OCI-LY3 (cell line): ENCODE data around the gene SDK1.

Experiments used
- H2AFZ ChIP-seq: fragments of 200-600, 300-600 bp; shearing (Covaris generic); 2 replicates; pipeline ENCODE4 v1.6.0; 2014; ENCODE audit warnings: antibody characterized with exemption, low read depth, low read length
- H3K27ac ChIP-seq: fragments of 200-600, 300-600 bp; sonication (generic); 2 replicates; pipeline ENCODE4 v1.5.1; 2014; ENCODE audit warnings: mild to moderate bottlenecking, low read length, moderate library complexity, mixed read lengths
- H3K27me3 ChIP-seq: fragments of 200-600, 300-600 bp; sonication (generic); 2 replicates; pipeline ENCODE4 v1.6.1; 2014; ENCODE audit warnings: low read depth, low read length, mixed read lengths
- H3K36me3 ChIP-seq: fragments of 200-600, 300-600 bp; sonication (generic); replicated peaks from 2 replicates; pipeline ENCODE3; 2014; ENCODE audit warnings: low read depth, low read length, mixed read lengths
- H3K4me1 ChIP-seq: fragments of 300-600, 200-600 bp; sonication (generic); 2 replicates; pipeline ENCODE4 v1.6.1; 2014; ENCODE audit warnings: low read length, mixed read lengths
- H3K4me2 ChIP-seq: fragments of 200-600, 300-600 bp; sonication (generic); 2 replicates; pipeline ENCODE4 v1.6.1; 2014; ENCODE audit warnings: low read length, mixed read lengths
- H3K4me3 ChIP-seq: fragments of 300-600, 200-600 bp; sonication (generic); 2 replicates; pipeline ENCODE4 v1.5.1; 2014; ENCODE audit warnings: antibody characterized with exemption, mild to moderate bottlenecking, low read length, moderate library complexity
- H3K79me2 ChIP-seq: fragments of 300-600, 200-600 bp; shearing (Covaris generic); 2 replicates; pipeline ENCODE4 v1.6.1; 2014; ENCODE audit warnings: mild to moderate bottlenecking, low read length, mixed read lengths
- H3K9ac ChIP-seq: fragments of 300-600, 200-600 bp; shearing (Covaris generic); 2 replicates; pipeline ENCODE4 v1.6.0; 2014; ENCODE audit warnings: mild to moderate bottlenecking, low read length, moderate library complexity
- H3K9me3 ChIP-seq: fragments of 200-600, 300-600 bp; shearing (Covaris generic); 2 replicates; pipeline ENCODE4 v1.6.1; 2014; ENCODE audit warnings: low read length, mixed read lengths; ENCODE audit not compliant: insufficient read depth
- H4K20me1 ChIP-seq: fragments of 200-600, 300-600 bp; sonication (generic); 2 replicates; pipeline ENCODE4 v1.6.1; 2016; ENCODE audit warnings: low read length, mixed read lengths; ENCODE audit not compliant: insufficient read depth
- EZH2phosphoT487 ChIP-seq: fragments of 200-600 bp; shearing (Covaris generic); IDR thresholded peaks from 2 replicates; pipeline ENCODE4 v1.6.1; 2018; ENCODE audit warnings: antibody characterized with exemption, mixed run types, low read depth
- TF ChIP-seq, protein P1 (sequence below): fragments of 200-600, 300-600 bp; sonication (generic); IDR thresholded peaks from 2 replicates; pipeline ENCODE4 v1.5.1; 2014; ENCODE audit warnings: antibody characterized with exemption, low read length, low read depth

The SDK1 gene

DNA sequence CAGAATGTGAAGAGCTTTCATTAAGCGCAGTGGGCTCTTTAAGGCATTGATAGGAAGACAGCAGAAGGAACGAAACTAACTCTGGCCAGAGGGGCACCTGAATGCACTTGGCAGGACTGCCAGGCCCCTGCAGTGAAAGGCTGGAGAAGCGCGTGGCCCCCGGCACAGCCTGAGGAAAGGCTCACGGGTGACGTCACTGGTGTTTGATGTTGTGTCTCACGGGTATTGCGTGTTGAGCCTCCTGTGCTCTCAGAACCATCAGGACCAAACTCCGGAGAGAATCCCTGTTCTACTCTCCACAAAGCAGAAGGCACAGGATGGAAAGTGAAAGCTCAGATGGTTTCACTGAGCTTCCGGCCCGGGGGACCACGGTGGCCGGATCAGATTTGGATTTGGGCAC is 865.3 kb downstream of the SDK1 start:
- Histone ChIP-seq H3K4me2 (no peak overlapping the region), H3K4me1 (no peaks in the 10 kb centered on the region), H3K9ac (no peak overlapping the region), H3K27ac (no peak overlapping the region), H2AFZ (no peak overlapping the region), H3K79me2 (no peaks in the 10 kb centered on the region), H3K36me3 (no peaks in the 10 kb centered on the region), H3K27me3 (no peaks in the 10 kb centered on the region), H3K4me3 (no peak overlapping the region), H4K20me1 (no peaks in the 10 kb centered on the region), H3K9me3 (no peaks in the 10 kb centered on the region)
- TF ChIP-seq, protein P1, sequence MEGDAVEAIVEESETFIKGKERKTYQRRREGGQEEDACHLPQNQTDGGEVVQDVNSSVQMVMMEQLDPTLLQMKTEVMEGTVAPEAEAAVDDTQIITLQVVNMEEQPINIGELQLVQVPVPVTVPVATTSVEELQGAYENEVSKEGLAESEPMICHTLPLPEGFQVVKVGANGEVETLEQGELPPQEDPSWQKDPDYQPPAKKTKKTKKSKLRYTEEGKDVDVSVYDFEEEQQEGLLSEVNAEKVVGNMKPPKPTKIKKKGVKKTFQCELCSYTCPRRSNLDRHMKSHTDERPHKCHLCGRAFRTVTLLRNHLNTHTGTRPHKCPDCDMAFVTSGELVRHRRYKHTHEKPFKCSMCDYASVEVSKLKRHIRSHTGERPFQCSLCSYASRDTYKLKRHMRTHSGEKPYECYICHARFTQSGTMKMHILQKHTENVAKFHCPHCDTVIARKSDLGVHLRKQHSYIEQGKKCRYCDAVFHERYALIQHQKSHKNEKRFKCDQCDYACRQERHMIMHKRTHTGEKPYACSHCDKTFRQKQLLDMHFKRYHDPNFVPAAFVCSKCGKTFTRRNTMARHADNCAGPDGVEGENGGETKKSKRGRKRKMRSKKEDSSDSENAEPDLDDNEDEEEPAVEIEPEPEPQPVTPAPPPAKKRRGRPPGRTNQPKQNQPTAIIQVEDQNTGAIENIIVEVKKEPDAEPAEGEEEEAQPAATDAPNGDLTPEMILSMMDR, result no peak
- TF ChIP-seq EZH2phosphoT487, result no peak

DNA sequence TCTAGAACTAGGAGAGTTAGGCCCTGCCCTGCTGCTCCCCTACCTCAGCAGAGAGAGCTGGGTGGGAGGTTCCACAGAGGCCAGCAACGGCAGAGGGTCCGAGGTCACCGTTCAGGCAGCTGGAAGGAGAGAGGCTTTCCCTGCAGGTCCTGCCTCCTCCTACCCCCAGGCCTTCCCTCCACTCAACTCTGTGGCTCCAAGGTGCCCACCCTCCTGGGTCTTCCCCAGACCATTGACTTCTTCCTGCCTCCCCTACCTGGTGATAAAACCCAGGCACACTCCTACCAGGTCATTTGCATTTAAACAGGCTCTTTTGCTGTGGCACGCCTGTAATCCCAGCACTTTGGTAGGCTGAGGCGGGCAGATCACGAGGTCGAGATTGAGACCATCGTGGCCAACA is 865.8 kb downstream of the SDK1 start:
- no peak for TF ChIP-seq EZH2phosphoT487
- TF ChIP-seq, protein P1, result no peak
- no peak overlapping the region for H3K4me3 ChIP-seq
- H3K4me1 ChIP-seq, result no peaks in the 10 kb centered on the region
- no peaks in the 10 kb centered on the region for H4K20me1 ChIP-seq
- H3K27ac ChIP-seq, result no peak overlapping the region
- H3K9me3 ChIP-seq, result no peaks in the 10 kb centered on the region
- H3K27me3 ChIP-seq, result no peaks in the 10 kb centered on the region
- no peak overlapping the region for H3K4me2 ChIP-seq
- no peak overlapping the region for H2AFZ ChIP-seq
- H3K36me3 ChIP-seq, result no peaks in the 10 kb centered on the region
- H3K9ac ChIP-seq, result no peak overlapping the region
- no peaks in the 10 kb centered on the region for H3K79me2 ChIP-seq

DNA sequence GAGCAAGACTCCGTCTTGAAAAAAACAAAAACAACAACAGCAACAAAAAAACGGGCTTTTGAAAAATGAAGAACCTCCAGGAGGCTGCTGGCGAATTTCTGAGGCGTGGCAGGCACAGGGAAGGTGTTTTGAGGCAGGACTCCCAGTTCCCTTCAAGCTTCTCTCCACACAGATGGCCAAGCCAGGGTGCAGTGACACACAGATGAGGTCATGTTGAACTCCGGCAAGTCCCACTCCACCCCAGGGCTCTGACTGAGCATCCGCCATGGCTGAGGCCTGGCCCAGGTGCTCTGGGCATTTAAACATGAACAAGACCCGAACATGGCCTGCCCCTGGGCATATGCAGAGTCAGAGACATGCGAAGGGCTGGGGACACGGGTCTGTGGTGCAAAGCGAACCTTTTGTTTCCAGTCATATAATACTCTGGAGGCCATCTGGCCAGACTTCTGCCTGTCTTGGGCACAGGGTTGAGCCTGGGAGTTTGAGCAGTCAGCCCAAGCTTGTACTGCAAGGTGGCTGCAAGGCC is 866.4 kb downstream of the SDK1 start:
- Histone ChIP-seq H3K36me3 (no peaks in the 10 kb centered on the region), H3K27ac (no peak overlapping the region), H3K4me2 (no peak overlapping the region), H2AFZ (no peak overlapping the region), H3K27me3 (no peaks in the 10 kb centered on the region), H3K9me3 (no peaks in the 10 kb centered on the region), H4K20me1 (no peaks in the 10 kb centered on the region), H3K4me1 (no peaks in the 10 kb centered on the region), H3K9ac (no peak overlapping the region), H3K4me3 (no peak overlapping the region), H3K79me2 (no peaks in the 10 kb centered on the region)
- TF ChIP-seq EZH2phosphoT487, result no peak

DNA sequence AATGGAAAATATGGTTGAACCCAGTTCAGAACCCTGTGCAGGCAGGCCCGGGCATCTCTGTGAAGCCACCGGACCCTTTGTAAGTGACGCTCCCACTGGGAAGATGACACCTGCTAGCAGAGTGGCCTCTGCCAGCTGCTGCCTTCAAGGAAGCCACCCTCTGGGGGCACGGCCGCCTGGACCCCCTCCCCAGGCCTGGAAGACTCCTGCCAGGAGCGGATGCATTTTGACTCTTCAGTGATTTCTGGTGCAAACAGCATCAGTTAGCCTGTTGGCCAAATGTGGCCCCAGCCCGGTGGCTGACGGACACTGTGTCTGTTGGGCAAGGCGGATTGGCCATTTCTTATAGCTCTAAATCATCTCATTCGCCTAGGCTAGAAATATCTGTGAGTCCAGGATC is 867.0 kb downstream of the SDK1 start:
- Histone ChIP-seq H4K20me1 (no peaks in the 10 kb centered on the region), H3K27ac (no peak overlapping the region), H3K79me2 (no peaks in the 10 kb centered on the region), H2AFZ (no peak overlapping the region), H3K4me3 (no peak overlapping the region), H3K9me3 (no peaks in the 10 kb centered on the region), H3K4me2 (no peak overlapping the region), H3K9ac (no peak overlapping the region), H3K36me3 (no peaks in the 10 kb centered on the region), H3K27me3 (no peaks in the 10 kb centered on the region), H3K4me1 (no peaks in the 10 kb centered on the region)
- TF ChIP-seq EZH2phosphoT487, result no peak
- TF ChIP-seq, protein P1, result no peak

DNA sequence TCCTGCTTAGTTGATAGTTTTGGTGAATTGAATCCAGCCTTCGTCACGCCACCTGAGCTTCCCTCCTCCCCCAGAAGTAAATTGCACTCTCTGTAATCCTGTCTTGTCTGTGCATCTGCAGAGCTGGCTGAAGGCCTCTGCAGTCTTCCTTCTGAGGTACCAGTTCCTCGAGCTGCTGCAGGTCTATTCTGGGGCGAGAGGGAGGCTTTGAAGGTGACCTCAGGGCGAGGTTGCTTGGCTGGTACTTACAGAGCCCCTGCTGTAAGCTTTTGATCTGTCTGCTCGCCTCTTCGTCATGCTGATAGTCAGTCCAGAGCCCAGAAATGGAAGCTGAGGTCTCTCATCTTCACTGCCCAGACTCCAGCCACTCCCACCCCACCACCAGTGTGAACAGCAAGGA is 867.5 kb downstream of the SDK1 start:
- H3K27me3 ChIP-seq, result no peaks in the 10 kb centered on the region
- H3K79me2 ChIP-seq, result no peaks in the 10 kb centered on the region
- H3K36me3 ChIP-seq, result no peaks in the 10 kb centered on the region
- H3K27ac ChIP-seq, result no peak overlapping the region
- no peaks in the 10 kb centered on the region for H3K9me3 ChIP-seq
- no peak overlapping the region for H3K4me2 ChIP-seq
- H2AFZ ChIP-seq, result no peak overlapping the region
- TF ChIP-seq, protein P1, result no peak
- no peak for TF ChIP-seq EZH2phosphoT487
- H3K9ac ChIP-seq, result no peak overlapping the region
- no peaks in the 10 kb centered on the region for H3K4me1 ChIP-seq
- H4K20me1 ChIP-seq, result no peaks in the 10 kb centered on the region
- H3K4me3 ChIP-seq, result no peak overlapping the region
